WTC11 (cell line): Measurements from ENCODE around the gene PNPT1. TPM values are rescaled to one million over a fixed set of nuclear protein-coding genes. Genes with fewer than 3 reads are reported as not detected.

ENCODE experiments used
- ATAC-seq: fragments of 200-7000 bp; cut with Tn5 transposase; 2 replicates; pipeline ENCODE4 v1.10.0; 2021; ENCODE audit warnings: mild to moderate bottlenecking, moderate library complexity
- CTCF ChIA-PET: fragments of 300-600 bp; sonication (Branson Sonifier 250); formaldehyde crosslinking; loops from one replicate; lab custom pipeline; 2021; ENCODE audit warnings: antibody characterized with exemption; lab: Charles Lee
- POLR2A ChIA-PET: fragments of 350-600 bp; sonication (Branson Sonifier 250); formaldehyde crosslinking; loops from one replicate; lab custom pipeline; 2021; ENCODE audit warnings: antibody characterized with exemption; lab: Charles Lee
- DNase-seq: peaks from one replicate; pipeline ENCODE4 v3.0.0; 2021; ENCODE audit warnings: low spot score
- H3K27ac Mint-ChIP-seq: 2 replicates; pipeline ENCODE4 v1.8.0; 2021; ENCODE audit warnings: mixed read lengths
- H3K27me3 Mint-ChIP-seq: 2 replicates; pipeline ENCODE4 v1.8.0; 2021; ENCODE audit warnings: low read depth, mild to moderate bottlenecking, moderate library complexity, mixed read lengths
- H3K36me3 Mint-ChIP-seq: 2 replicates; pipeline ENCODE4 v1.8.0; 2021; ENCODE audit warnings: mixed read lengths
- H3K4me1 Mint-ChIP-seq: 2 replicates; pipeline ENCODE4 v1.8.0; 2022; ENCODE audit warnings: mixed read lengths
- H3K4me3 Mint-ChIP-seq: 2 replicates; pipeline ENCODE4 v1.8.0; 2021; ENCODE audit warnings: mild to moderate bottlenecking, moderate library complexity, mixed read lengths
- H3K9me3 Mint-ChIP-seq: 2 replicates; pipeline ENCODE4 v1.8.0; 2021; ENCODE audit warnings: mixed read lengths
- ATF6 ChIP-seq: sonication (generic); formaldehyde crosslinking; IDR thresholded peaks from 2 replicates; pipeline ENCODE4 v1.8.1; 2023; ENCODE audit warnings: mild to moderate bottlenecking, missing genetic modification reagents
- CREM ChIP-seq: sonication (generic); formaldehyde crosslinking; IDR thresholded peaks from 2 replicates; pipeline ENCODE4 v1.8.1; 2022; ENCODE audit warnings: mild to moderate bottlenecking, missing genetic modification reagents, moderate library complexity
- CTCF ChIP-seq: fragments of 200-600 bp; IDR thresholded peaks from 2 replicates; pipeline ENCODE4 v1.8.0; 2022; ENCODE audit warnings: antibody characterized with exemption
- FOXK1 ChIP-seq: sonication (generic); formaldehyde crosslinking; IDR thresholded peaks from 2 replicates; pipeline ENCODE4 v1.8.0; 2022; ENCODE audit warnings: mild to moderate bottlenecking, moderate library complexity, missing genetic modification reagents
- FOXP1 ChIP-seq: sonication (generic); formaldehyde crosslinking; IDR thresholded peaks from 2 replicates; pipeline ENCODE4 v1.8.0; 2022; ENCODE audit warnings: missing genetic modification reagents, mild to moderate bottlenecking, moderate library complexity, borderline replicate concordance
- GABPB1 ChIP-seq: sonication (generic); formaldehyde crosslinking; IDR thresholded peaks from 2 replicates; pipeline ENCODE4 v1.8.1; 2023; ENCODE audit warnings: mild to moderate bottlenecking, missing genetic modification reagents
- JUN ChIP-seq: sonication (generic); formaldehyde crosslinking; IDR thresholded peaks from 2 replicates; pipeline ENCODE4 v1.8.0; 2023; ENCODE audit warnings: mild to moderate bottlenecking, missing genetic modification reagents
- MXD4 ChIP-seq: fragments of 250-450 bp; sonication (Bioruptor Pico); IDR thresholded peaks from 2 replicates; pipeline ENCODE4 v1.8.0; 2021; ENCODE audit warnings: mild to moderate bottlenecking, moderate library complexity, borderline replicate concordance
- TEAD1 ChIP-seq: sonication (generic); formaldehyde crosslinking; IDR thresholded peaks from 2 replicates; pipeline ENCODE4 v1.8.0; 2022; ENCODE audit warnings: mild to moderate bottlenecking, missing genetic modification reagents
- ZBTB43 ChIP-seq: sonication (generic); formaldehyde crosslinking; IDR thresholded peaks from 2 replicates; pipeline ENCODE4 v1.8.1; 2023; ENCODE audit warnings: mild to moderate bottlenecking, missing genetic modification reagents
- ZNF219 ChIP-seq: sonication (generic); formaldehyde crosslinking; IDR thresholded peaks from 2 replicates; pipeline ENCODE4 v1.8.0; 2023; ENCODE audit warnings: missing genetic modification reagents, mild to moderate bottlenecking, borderline replicate concordance
- total RNA-seq: library from RNA; stranded (reverse); gene quantifications from 3 replicates; pipeline ENCODE4 v1.2.3, GENCODE V29; 2021
- TF ChIP-seq, protein P1 (sequence below): fragments of 250-450 bp; sonication (Bioruptor Pico); conservative IDR thresholded peaks from 2 replicates; pipeline ENCODE4 v1.9.0; 2021; ENCODE audit warnings: mild to moderate bottlenecking

PNPT1 gene
- total RNA-seq, 1 experiment from 2014 or later, result 44.9 TPM

GRCh38 chr2:55618275-55619055 lies 75.2 kb downstream of the PNPT1 start:
- Mint-ChIP-seq H3K9me3 (no peaks in the 10 kb centered on the region), H3K27ac (no peak overlapping the region), H3K27me3 (no peaks in the 10 kb centered on the region), H3K36me3 (peaks cover 15% of the 10 kb centered on the region), H3K4me1 (peaks cover 21% of the 10 kb centered on the region), H3K4me3 (no peak overlapping the region)
- ChIA-PET CTCF (interaction anchor here (1.0 kb wide), 1 partner anchor 45 kb away, joined by 3 read pairs; no protein-coding TSS in a partner anchor), POLR2A (interaction anchor here (1.0 kb wide), 1 partner anchor 99 kb away, joined by 4 read pairs; the partner anchor contains the start of gene CFAP36)
- peak; percentile 23 for DNase-seq
- no peak for ATAC-seq
- TF ChIP-seq GABPB1 (CRISPR knock-in tag), result peak; percentile 30; the same call in 1 of the 2 replicates
- peak; percentile 42; the same call in 1 of the 2 replicates for TF ChIP-seq FOXK1 (CRISPR knock-in tag)
- TF ChIP-seq CREM (CRISPR knock-in tag), result no peak
- peak; percentile 26; the same call in 1 of the 2 replicates for TF ChIP-seq ZNF219 (CRISPR knock-in tag)

- H3K27ac Mint-ChIP-seq, result no peak overlapping the region
- no peak overlapping the region for H3K4me3 Mint-ChIP-seq
- H3K36me3 Mint-ChIP-seq, result peaks cover 19% of the 10 kb centered on the region
- peaks cover 21% of the 10 kb centered on the region for H3K4me1 Mint-ChIP-seq
- CTCF ChIA-PET, result interaction anchor here (1.0 kb wide), 1 partner anchor 44 kb away, joined by 3 read pairs; no protein-coding TSS in a partner anchor
- DNase-seq, result no peak
- TF ChIP-seq JUN (CRISPR knock-in tag) (no peak), ATF6 (CRISPR knock-in tag) (no peak), TEAD1 (CRISPR knock-in tag) (no peak), ZBTB43 (CRISPR knock-in tag) (no peak), CTCF (no peak), MXD4 (CRISPR knock-in tag) (no peak), FOXP1 (CRISPR knock-in tag) (no peak)
- TF ChIP-seq, protein P1, sequence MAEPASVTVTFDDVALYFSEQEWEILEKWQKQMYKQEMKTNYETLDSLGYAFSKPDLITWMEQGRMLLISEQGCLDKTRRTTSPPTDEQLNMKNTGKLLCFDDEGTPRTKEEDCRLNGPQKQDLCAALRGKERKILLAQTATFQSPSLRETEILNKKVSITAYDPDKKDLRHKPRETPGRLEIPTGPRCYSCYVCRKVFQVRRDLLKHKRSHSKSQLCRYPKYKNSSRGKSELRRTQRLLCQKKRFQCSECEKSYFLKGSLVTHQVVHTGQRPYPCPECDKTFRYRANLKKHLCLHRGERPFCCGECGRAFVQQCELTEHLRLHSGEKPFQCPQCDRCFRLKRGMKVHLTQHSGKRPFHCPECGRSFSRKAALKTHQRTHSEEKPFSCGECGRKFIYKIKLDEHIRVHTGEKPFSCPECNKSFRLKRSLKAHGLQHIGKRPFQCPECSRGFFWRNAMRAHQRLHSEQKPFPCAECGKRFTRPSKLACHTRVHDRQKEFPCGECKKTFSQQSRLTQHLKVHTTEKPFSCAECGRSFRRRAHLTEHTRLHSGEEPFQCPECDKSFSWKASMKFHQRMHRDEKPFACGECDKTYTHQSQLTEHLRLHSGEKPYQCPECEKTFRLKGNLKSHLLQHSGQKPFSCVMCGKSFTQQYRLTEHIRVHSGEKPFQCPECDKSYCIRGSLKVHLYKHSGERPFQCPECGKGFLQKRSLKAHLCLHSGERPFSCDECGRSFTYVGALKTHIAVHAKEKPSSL (CRISPR knock-in tag), result no peak
- TF ChIP-seq, all 79 proteins: peak for 0
- H3K9me3 Mint-ChIP-seq, result no peaks in the 10 kb centered on the region
- POLR2A ChIA-PET, result interaction anchor here (1.0 kb wide), 1 partner anchor 98 kb away, joined by 4 read pairs; the partner anchor contains the start of gene CFAP36
- H3K27me3 Mint-ChIP-seq, result no peaks in the 10 kb centered on the region
- ATAC-seq, result no peak
These were observed 75.7 kb downstream of the PNPT1 start for GRCh38 chr2:55618025-55618274.
